Kidney (tissue), 14 donors: ENCODE results near the gene TIMM10. TPM values are rescaled to one million over a fixed set of nuclear protein-coding genes. Genes with fewer than 3 reads are reported as not detected.

ENCODE experiments used
- DNase-seq, 5 donors: peaks; one replicate each; pipeline ENCODE4 v3.0.0-alpha.2; 2013 to 2020
- FAIRE-seq: peaks from 2 replicates; lab custom pipeline; 2012; peaks lifted over from hg19 to GRCh38; lab: Jason Lieb, UNC
- H3K27ac ChIP-seq, 2 donors: one replicate each; pipeline ENCODE4 v1.7.0; 2013; ENCODE audit warnings: low read depth in 2 of 2, low read length in 2 of 2, inconsistent platforms in 1 of 2
- H3K27me3 ChIP-seq: one replicate; pipeline ENCODE4 v1.7.1; 2013; ENCODE audit warnings: low read length, inconsistent platforms; ENCODE audit not compliant: control insufficient read depth, insufficient read depth
- H3K36me3 ChIP-seq, 3 donors: one replicate each; pipeline versions ENCODE4 v1.7.0 to v1.7.1; 2013; ENCODE audit warnings: low read length in 3 of 3, control low read depth in 1 of 3, inconsistent platforms in 1 of 3; ENCODE audit not compliant: insufficient read depth in 3 of 3, control insufficient read depth in 2 of 3
- H3K4me1 ChIP-seq, 3 donors: one replicate each; pipeline versions ENCODE4 v1.7.0 to v1.7.1; 2013; ENCODE audit warnings: low read length in 3 of 3, inconsistent platforms in 1 of 3, low read depth in 1 of 3; ENCODE audit not compliant: control insufficient read depth in 2 of 3, insufficient read depth in 2 of 3
- H3K4me3 ChIP-seq, 3 donors: one replicate each; pipeline versions ENCODE4 v1.7.0 to v1.8.1; 2013; ENCODE audit warnings: low read length in 3 of 3, control low read depth in 1 of 3, inconsistent platforms in 1 of 3
- H3K9ac ChIP-seq, 3 donors: one replicate each; pipeline versions ENCODE4 v1.7.0 to v1.7.1; 2013; ENCODE audit warnings: low read length in 3 of 3, control low read depth in 1 of 3, inconsistent platforms in 1 of 3
- H3K9me3 ChIP-seq, 3 donors: one replicate each; pipeline versions ENCODE4 v1.7.0 to v1.7.1; 2013; ENCODE audit warnings: low read length in 3 of 3, control low read depth in 1 of 3, inconsistent platforms in 1 of 3; ENCODE audit not compliant: control insufficient read depth in 2 of 3, insufficient read depth in 1 of 3
- intact Hi-C: fragments of 100-400 bp; cut with DNase I; formaldehyde crosslinking; loops from one replicate; pipeline ENCODE4 v1.11.1; 2022
- polyA plus RNA-seq: library from polyadenylated mRNA; stranded (reverse); fragments of 350-450 nt; fragmentation: Illumina TruSeq; extraction: RNeasy Lipid Tissue Mini Kit (QIAGEN cat#74804); gene quantifications from one replicate; pipeline ENCODE4 v1.2.3, GENCODE V29; 2014; ENCODE audit warnings: low read depth, low replicate concordance; ENCODE audit not compliant: insufficient read depth
- total RNA-seq: library from RNA; stranded (reverse); fragmentation: NEBNext Ultra II Directional; extraction: Animal tissue kit (Norgen Biotek cat#: 25700); gene quantifications from one replicate; pipeline ENCODE4 v1.2.1, GENCODE V29; 2021
- TF ChIP-seq, protein P1 (sequence below): IDR thresholded peaks from 3 replicates; pipeline ENCODE4 v1.5.1; 2012; ENCODE audit warnings: mild to moderate bottlenecking, moderate library complexity, borderline replicate concordance; ENCODE audit not compliant: insufficient read depth; ENCODE audit errors: extremely low read depth
- donor health status: control.
- donor health status: control.
- donor health status: control.
- donor health status: control.
- donor health status: control.
- donor health status: DM: yes; HTN: yes; CAD: no.
- donor health status: Normal renal cell carcinoma (clear cell type).

Gene TIMM10
- total and polyA plus RNA-seq, 2 donors from 2014 or later = 38.6 to 174 TPM

DNA sequence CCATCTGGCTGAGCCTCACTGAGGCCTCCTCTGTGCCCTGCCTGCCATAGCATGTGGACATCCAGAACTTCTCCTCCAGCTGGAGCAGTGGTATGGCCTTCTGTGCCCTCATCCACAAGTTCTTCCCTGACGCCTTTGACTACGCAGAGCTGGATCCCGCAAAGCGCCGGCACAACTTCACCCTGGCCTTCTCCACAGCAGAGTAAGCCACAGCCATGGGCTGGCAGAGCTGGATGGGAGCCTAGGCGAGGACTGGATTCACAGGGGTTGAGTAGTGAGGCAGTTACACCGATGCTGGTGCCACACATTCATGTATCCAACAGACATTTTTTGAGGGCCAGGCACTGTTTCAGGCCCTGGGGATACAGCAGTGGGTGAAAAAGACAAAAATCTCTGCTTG, 15.9 kb upstream of the TIMM10 start:
- no peak for DNase-seq
- Histone ChIP-seq H3K36me3 (peaks cover 0 to 4% (median 0%) of the 10 kb centered on the region in 3 donors), H3K9ac (no peak overlapping the region), H3K4me3 (no peak overlapping the region), H3K4me1 (no peaks in the 10 kb centered on the region), H3K27ac (no peak overlapping the region), H3K9me3 (no peaks in the 10 kb centered on the region), H3K27me3 (no peaks in the 10 kb centered on the region)
- TF ChIP-seq, protein P1, sequence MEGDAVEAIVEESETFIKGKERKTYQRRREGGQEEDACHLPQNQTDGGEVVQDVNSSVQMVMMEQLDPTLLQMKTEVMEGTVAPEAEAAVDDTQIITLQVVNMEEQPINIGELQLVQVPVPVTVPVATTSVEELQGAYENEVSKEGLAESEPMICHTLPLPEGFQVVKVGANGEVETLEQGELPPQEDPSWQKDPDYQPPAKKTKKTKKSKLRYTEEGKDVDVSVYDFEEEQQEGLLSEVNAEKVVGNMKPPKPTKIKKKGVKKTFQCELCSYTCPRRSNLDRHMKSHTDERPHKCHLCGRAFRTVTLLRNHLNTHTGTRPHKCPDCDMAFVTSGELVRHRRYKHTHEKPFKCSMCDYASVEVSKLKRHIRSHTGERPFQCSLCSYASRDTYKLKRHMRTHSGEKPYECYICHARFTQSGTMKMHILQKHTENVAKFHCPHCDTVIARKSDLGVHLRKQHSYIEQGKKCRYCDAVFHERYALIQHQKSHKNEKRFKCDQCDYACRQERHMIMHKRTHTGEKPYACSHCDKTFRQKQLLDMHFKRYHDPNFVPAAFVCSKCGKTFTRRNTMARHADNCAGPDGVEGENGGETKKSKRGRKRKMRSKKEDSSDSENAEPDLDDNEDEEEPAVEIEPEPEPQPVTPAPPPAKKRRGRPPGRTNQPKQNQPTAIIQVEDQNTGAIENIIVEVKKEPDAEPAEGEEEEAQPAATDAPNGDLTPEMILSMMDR = no peak
- FAIRE-seq = no peak
- intact Hi-C loops = no loop called here

DNA sequence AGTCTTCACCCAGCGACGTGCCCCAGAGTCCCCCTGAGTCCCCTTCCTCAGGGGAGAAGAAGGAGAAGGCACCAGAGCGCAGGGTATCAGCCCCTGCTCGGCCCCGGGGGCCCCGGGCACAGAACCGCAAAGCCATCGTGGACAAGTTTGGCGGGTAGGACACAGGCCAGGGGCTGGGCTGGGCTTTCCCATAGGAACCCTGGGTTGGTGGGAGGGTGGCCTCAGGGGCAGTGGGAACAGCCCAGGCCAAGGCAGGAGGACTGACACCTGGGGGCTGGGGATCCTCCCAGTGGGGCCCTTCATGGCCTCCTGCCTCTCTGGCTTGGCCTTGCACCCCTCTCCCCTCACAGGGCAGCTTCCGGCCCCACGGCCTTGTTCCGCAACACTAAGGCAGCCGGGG, 15.3 kb upstream of the TIMM10 start:
- Histone ChIP-seq H3K4me1 (no peaks in the 10 kb centered on the region), H3K27ac (no peak overlapping the region), H3K27me3 (no peaks in the 10 kb centered on the region), H3K36me3 (peaks cover 0 to 4% (median 0%) of the 10 kb centered on the region in 3 donors), H3K9ac (no peak overlapping the region), H3K4me3 (no peak overlapping the region), H3K9me3 (no peaks in the 10 kb centered on the region)
- intact Hi-C loops = no loop called here
- TF ChIP-seq, protein P1 = no peak
- no peak for DNase-seq
- FAIRE-seq = no peak

DNA sequence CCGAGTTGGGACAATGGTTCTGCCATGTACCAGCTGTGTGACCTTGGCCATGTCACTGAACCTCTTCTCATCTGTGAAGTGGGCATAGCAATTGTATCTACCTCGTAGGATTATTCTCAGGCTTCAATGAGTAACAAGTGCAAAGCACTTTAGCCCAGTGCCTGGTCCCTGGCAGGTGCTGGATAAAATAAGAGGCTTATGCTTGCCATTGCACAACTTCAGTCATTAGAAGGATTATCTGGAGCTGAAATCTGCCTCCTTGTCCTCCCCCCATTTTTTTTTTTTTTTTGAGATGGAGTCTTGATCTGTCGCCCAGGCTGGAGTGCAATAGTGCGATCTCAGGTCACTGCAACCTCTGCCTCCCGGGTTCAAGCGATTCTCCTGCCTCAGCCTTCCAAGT, 14.0 kb upstream of the TIMM10 start:
- DNase-seq (no peak), FAIRE-seq (no peak)
- no peak overlapping the region for H3K4me3 ChIP-seq
- TF ChIP-seq, protein P1 = no peak
- no peak overlapping the region for H3K27ac ChIP-seq
- H3K27me3 ChIP-seq = no peaks in the 10 kb centered on the region
- peaks cover 0 to 1% (median 0%) of the 10 kb centered on the region in 3 donors for H3K36me3 ChIP-seq
- no peaks in the 10 kb centered on the region for H3K4me1 ChIP-seq
- no peaks in the 10 kb centered on the region for H3K9me3 ChIP-seq
- intact Hi-C loops = no loop called here
- no peak overlapping the region for H3K9ac ChIP-seq

DNA sequence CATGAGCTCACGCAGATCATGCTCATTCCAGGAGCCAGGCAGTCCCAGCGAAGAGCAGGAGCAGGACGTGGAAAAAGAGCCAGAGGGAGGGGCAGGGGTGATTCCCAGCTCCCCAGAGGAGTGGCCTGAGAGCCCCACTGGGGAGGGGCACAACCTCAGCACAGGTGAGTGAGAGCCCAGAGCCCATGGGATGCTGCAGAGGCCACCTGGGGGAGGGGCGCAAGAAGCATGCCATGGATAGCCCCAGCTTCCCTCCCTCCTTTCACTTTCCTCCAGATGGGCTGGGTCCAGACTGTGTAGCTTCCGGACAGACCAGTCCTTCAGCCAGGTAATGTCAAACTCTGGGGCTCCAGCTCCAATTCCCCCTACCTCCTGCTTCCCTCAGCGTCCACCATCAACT, 13.0 kb upstream of the TIMM10 start:
- FAIRE-seq = no peak
- no peaks in the 10 kb centered on the region for H3K9me3 ChIP-seq
- intact Hi-C loops = no loop called here
- TF ChIP-seq, protein P1 = no peak
- H3K9ac ChIP-seq = no peak overlapping the region
- H3K27ac ChIP-seq = no peak overlapping the region
- no peak for DNase-seq
- no peaks in the 10 kb centered on the region for H3K4me1 ChIP-seq
- no peaks in the 10 kb centered on the region for H3K36me3 ChIP-seq
- no peak overlapping the region for H3K4me3 ChIP-seq
- H3K27me3 ChIP-seq = no peaks in the 10 kb centered on the region
